Fibroblast of the aortic adventitia (primary cell): ENCODE measurements around the gene OR12D1. TPM values are rescaled to one million over a fixed set of nuclear protein-coding genes. Genes with fewer than 3 reads are reported as not detected.
"Not testable (repeated sequence)": the region's sequence is repeated elsewhere in the genome, so short reads cannot be mapped to it uniquely, and the experiment has no call there.

Experiments
- DNase-seq: peaks from one replicate; pipeline ENCODE4 v3.0.0-alpha.2; 2010; ENCODE audit warnings: low read depth
- H3K4me3 ChIP-seq: 2 replicates; pipeline ENCODE4 v1.5.1; 2011; ENCODE audit warnings: low read depth, mild to moderate bottlenecking, control low read depth, low read length, moderate library complexity
- total RNA-seq: library from RNA; depleted of rRNA; stranded (reverse); fragments of >200 nt; gene quantifications from 2 replicates; pipeline ENCODE4 v1.2.3, GENCODE V29; 2012; ENCODE audit warnings: low replicate concordance
- TF ChIP-seq, protein P1 (sequence below): IDR thresholded peaks from 2 replicates; pipeline ENCODE4 v1.5.1; 2011; ENCODE audit warnings: mild to moderate bottlenecking, low read length, control low read depth, inconsistent platforms; ENCODE audit not compliant: insufficient read depth

The OR12D1 gene
- total RNA-seq, 1 donor = not detected

DNA sequence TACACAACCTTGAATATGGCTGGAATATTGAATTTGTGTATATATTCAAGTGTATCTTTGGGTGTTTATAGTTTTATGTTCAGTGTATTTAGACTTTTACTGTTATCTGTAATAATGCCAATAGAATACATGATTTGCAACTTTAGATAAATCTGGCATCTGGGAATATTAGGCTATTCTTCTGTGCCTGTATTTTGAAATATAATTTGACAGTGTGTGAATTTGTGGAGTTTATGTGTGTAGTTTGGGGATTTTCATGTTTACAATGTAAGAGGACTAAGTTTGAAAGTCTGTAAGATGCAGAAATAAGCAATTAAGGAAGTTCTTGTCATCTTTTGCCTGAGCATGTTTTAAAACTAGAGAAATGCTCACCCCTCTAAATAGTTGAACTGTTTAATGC lies 24.3 kb downstream of the OR12D1 start, which contains the start of gene OR10C1:
Gene OR10C1, plus strand, starts transcription at position 301 of the 400 bp plus-strand sequence. CDS start 710 bp downstream, outside the sequence.
- TF ChIP-seq, protein P1, sequence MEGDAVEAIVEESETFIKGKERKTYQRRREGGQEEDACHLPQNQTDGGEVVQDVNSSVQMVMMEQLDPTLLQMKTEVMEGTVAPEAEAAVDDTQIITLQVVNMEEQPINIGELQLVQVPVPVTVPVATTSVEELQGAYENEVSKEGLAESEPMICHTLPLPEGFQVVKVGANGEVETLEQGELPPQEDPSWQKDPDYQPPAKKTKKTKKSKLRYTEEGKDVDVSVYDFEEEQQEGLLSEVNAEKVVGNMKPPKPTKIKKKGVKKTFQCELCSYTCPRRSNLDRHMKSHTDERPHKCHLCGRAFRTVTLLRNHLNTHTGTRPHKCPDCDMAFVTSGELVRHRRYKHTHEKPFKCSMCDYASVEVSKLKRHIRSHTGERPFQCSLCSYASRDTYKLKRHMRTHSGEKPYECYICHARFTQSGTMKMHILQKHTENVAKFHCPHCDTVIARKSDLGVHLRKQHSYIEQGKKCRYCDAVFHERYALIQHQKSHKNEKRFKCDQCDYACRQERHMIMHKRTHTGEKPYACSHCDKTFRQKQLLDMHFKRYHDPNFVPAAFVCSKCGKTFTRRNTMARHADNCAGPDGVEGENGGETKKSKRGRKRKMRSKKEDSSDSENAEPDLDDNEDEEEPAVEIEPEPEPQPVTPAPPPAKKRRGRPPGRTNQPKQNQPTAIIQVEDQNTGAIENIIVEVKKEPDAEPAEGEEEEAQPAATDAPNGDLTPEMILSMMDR = no peak

DNA sequence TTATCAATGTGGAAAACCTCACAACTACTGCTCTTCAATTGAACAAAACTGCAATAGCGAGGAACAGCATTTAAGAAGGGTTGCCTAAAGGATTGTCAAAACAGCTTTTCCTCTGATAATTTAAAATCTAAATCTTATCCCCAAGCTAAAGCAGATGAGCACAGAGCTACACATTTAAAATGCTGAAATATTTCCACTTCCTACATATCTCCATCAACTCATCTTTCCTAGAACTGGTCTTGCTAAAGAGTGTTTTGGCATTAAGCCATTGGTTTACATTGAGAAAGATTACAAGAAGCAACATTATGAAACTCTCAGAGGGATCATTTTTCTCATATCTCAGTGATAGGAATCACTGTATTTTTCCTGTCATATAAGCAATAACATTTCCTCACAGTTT lies 28.0 kb downstream of the OR12D1 start:
- H3K4me3 ChIP-seq = no peak overlapping the region
- no peak for DNase-seq
- TF ChIP-seq, protein P1 = no peak

More for the DNA sequence above, 24.3 kb downstream of the OR12D1 start, which contains the start of gene OR10C1:
- no peak within 1 kb of the TSS for H3K4me3 ChIP-seq
- no peak for DNase-seq

DNA sequence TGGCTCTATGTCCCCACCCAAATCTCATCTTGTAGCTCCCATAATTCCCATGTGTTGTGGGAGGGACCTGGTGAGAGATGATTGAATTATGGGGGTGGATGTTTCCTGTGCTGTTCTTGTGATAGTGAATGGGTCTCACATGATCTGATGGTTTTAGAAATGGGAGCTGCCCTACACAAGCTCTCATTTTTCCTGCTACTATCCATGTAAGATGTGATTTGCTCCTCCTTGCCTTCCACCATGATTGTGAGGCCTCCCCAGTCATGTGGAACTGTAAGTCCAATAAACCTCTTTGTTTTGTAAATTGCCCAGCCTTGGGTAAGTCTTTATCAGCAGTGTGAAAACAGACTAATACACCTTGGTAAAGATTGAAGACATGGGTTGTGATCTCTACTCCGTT lies 29.3 kb downstream of the OR12D1 start:
- not testable (repeated sequence) for H3K4me3 ChIP-seq

DNA sequence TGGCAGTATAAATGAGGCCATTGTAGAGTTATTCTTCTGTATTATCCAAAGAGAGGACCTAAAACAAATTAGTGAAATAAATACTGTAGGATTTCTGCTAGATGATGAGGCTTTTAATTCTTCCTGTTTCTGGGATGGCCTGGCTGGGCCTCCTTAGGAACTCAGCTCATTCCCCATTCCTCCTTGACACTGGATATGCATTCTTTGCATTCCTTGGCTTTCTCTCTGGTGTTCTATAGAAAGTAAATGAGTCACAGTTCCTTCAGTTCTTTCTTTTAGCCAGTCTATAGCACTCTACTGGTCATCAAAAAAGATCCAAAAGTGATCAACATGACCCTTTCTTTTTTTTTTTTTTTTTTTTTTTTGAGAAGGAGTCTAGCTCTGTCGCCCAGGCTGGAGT lies 32.9 kb downstream of the OR12D1 start:
- TF ChIP-seq, protein P1 = no peak
- no peak for DNase-seq
- no peak overlapping the region for H3K4me3 ChIP-seq

More for the DNA sequence above, 29.3 kb downstream of the OR12D1 start:
- DNase-seq = not testable (repeated sequence)

DNA sequence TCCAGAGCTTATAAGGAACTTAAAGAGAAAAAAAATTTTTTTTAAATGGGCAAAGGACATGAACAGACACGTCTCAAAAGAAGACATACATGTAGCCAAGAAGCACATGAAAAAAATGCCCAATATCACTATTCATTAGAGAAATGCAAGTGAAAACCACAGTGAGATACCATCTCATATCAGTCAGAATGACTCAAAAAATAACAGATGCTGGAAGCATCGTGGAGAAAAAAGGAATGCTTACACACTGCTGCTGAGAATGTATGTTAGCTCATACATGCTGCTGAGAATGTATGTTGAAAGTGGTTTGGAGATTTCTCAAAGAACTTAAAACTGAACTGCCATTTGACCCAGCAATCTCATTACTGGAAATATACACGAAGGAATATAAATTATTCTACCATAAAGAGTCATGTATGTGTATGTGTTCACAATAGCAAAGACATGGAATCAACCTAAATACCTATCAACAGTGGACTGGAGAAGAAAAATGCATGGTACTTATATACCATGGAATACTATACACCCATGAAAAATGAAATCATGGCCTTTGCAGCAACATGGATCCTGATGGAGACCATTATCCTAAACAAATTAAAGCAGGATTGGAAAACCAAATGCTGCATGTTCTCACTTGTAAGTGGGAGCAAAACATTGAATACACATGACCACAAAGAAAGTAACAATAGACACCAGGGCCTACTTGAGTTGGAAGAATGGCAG lies 36.9 kb downstream of the OR12D1 start:
- TF ChIP-seq, protein P1 = no peak
- no peak for DNase-seq

DNA sequence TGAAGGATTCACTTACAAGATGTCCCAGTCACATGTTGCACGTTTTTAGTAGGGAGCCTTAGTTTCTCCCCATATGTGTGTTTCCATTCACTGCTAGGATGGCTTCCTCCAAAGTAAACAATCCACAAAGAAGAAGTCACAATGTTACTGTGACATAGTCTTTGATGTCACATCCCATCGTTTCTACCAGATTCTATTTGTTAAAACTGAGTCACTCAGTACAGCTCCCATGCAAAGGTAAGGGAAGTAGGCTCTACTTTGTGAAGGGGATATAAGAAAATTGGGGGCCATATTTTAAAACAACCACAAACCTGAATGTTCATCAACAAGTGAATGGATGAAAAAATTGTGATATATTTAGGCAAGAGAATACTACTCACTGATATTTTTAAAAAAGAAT lies 42.2 kb downstream of the OR12D1 start, which contains the start of the genes OR11A1 and OR2H1:
Gene OR11A1, minus strand, starts transcription at position 101 of the 400 bp plus-strand sequence. CDS start 29,430 bp downstream, outside the sequence.
Gene OR2H1, plus strand, starts transcription at position 185 of the 400 bp plus-strand sequence. CDS start 4,615 bp downstream, outside the sequence.
- DNase-seq = no peak
- TF ChIP-seq, protein P1 = no peak
- no peak within 1 kb of the TSS for H3K4me3 ChIP-seq

More for the DNA sequence above, 36.9 kb downstream of the OR12D1 start:
- H3K4me3 ChIP-seq = no peak overlapping the region

DNA sequence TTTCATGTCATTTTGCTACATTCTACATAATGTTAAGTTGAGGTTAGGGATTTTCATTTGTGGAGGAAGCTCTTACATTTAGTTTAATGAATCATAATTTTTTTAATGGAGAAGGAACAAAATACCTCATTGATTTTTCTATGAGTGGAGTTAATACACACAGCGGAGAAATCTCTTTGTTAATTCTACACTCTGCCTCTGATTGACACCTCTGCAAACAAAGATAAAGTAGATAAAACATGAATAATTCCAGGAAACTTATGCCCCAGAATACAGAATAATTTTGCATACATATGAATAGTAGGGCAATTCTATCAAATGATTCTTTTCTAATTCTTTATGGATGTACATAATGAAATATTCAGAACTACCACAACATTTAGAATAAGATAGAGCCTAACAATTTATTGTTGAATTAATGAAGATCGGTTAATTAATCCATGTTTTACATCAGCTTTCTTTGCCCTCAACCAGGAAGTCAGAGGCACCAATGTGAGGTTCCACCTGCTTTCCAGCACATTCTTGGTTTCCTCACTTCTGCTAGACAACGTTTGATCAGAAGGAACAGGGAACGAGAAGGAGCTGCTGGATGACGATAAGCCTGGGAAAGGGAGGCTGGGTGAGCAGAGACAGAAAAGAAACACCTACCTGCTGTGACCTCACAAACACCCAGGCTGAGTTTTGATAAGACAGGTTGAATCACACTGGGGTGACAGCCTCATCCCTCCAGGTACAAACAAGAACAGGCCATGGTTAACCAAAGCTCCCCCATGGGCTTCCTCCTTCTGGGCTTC lies 46.5 kb downstream of the OR12D1 start:
- no peak overlapping the region for H3K4me3 ChIP-seq
- no peak for DNase-seq
- TF ChIP-seq, protein P1 = no peak
